Fibroblast of lung (primary cell): ENCODE measurements around the gene RELL2. TPM values are rescaled to one million over a fixed set of nuclear protein-coding genes. Genes with fewer than 3 reads are reported as not detected.

Source experiments
- DNase-seq, 2 donors: peaks; one replicate each; pipeline versions ENCODE4 v3.0.0 to v3.0.0-alpha.2; 2010; ENCODE audit warnings: low read depth in 2 of 2
- H2AFZ ChIP-seq: 2 replicates; pipeline ENCODE4 v1.5.1; 2012; ENCODE audit warnings: low read length, control low read depth, inconsistent platforms
- H3K27ac ChIP-seq: 2 replicates; pipeline ENCODE4 v1.5.1; 2011; ENCODE audit warnings: low read length, control low read depth; ENCODE audit not compliant: insufficient read depth
- H3K27me3 ChIP-seq: 2 replicates; pipeline ENCODE4 v1.5.1; 2011; ENCODE audit warnings: mild to moderate bottlenecking, low read length; ENCODE audit not compliant: control insufficient read depth, insufficient read depth
- H3K36me3 ChIP-seq: 2 replicates; pipeline ENCODE4 v1.5.1; 2011; ENCODE audit warnings: low read length; ENCODE audit not compliant: control insufficient read depth, insufficient read depth
- H3K4me1 ChIP-seq: 2 replicates; pipeline ENCODE4 v1.5.1; 2011; ENCODE audit warnings: low read length; ENCODE audit not compliant: control insufficient read depth, insufficient read depth; ENCODE audit errors: extremely low read depth
- H3K4me2 ChIP-seq: 2 replicates; pipeline ENCODE4 v1.5.1; 2011; ENCODE audit warnings: low read length, control low read depth; ENCODE audit not compliant: insufficient read depth; ENCODE audit errors: extremely low read depth
- H3K4me3 ChIP-seq, 4 experiments: fragments of 200-600 bp in 1 of 4; sonication (generic) in 1 of 4; replicated peaks in 1 of 4; 2 replicates each; pipeline ENCODE4 v1.5.1; 2011 to 2016; ENCODE audit warnings: low read length in 4 of 4, low read depth in 3 of 4, mild to moderate bottlenecking in 3 of 4, control low read depth in 2 of 4, inconsistent platforms in 1 of 4, mixed read lengths in 1 of 4; ENCODE audit not compliant: insufficient read depth in 1 of 4; ENCODE audit errors: control extremely low read depth in 1 of 4
- H3K79me2 ChIP-seq: 2 replicates; pipeline ENCODE4 v1.5.1; 2012; ENCODE audit warnings: mild to moderate bottlenecking, low read length, inconsistent platforms; ENCODE audit not compliant: control insufficient read depth, insufficient read depth
- H3K9ac ChIP-seq: 2 replicates; pipeline ENCODE4 v1.5.1; 2011; ENCODE audit warnings: mild to moderate bottlenecking, low read length, control low read depth; ENCODE audit not compliant: insufficient read depth
- H3K9me3 ChIP-seq: 2 replicates; pipeline ENCODE4 v1.5.1; 2012; ENCODE audit warnings: low read depth, low read length; ENCODE audit not compliant: control insufficient read depth, insufficient read depth
- H4K20me1 ChIP-seq: 2 replicates; pipeline ENCODE4 v1.5.1; 2011; ENCODE audit warnings: low read length; ENCODE audit not compliant: control insufficient read depth, insufficient read depth; ENCODE audit errors: extremely low read depth
- EZH2 ChIP-seq: IDR thresholded peaks from 2 replicates; pipeline ENCODE4 v1.5.1; 2012; ENCODE audit warnings: low read length, control low read depth, mild to moderate bottlenecking; ENCODE audit errors: missing control alignments
- polyA plus RNA-seq, 2 donors: library from polyadenylated mRNA; depleted of rRNA in 1 of 2; stranded (reverse) in 1 of 2; unstranded in 1 of 2; fragments of >200 nt; gene quantifications; 2 replicates each; pipeline ENCODE4 v1.2.1, GENCODE V29; 2011 to 2012; ENCODE audit warnings: missing spikeins in 1 of 2
- total RNA-seq: library from RNA; depleted of rRNA; stranded (reverse); fragments of >200 nt; gene quantifications from 2 replicates; pipeline ENCODE4 v1.2.1, GENCODE V29; 2014
- TF ChIP-seq, protein P1 (sequence below), 2 donors: IDR thresholded peaks in 1 of 2; conservative IDR thresholded peaks in 1 of 2; 1 replicate in 1 of 2; 2 replicates in 1 of 2; pipeline ENCODE4 v1.5.1; 2011 to 2012; ENCODE audit warnings: low read length in 2 of 2, control low read depth in 1 of 2, inconsistent platforms in 1 of 2, low read depth in 1 of 2, mild to moderate bottlenecking in 1 of 2

The RELL2 gene
- total and polyA plus RNA-seq, 2 donors (not counting 1 experiment from before 2014, with no cell fraction given) = 3.0 to 3.7 TPM

DNA sequence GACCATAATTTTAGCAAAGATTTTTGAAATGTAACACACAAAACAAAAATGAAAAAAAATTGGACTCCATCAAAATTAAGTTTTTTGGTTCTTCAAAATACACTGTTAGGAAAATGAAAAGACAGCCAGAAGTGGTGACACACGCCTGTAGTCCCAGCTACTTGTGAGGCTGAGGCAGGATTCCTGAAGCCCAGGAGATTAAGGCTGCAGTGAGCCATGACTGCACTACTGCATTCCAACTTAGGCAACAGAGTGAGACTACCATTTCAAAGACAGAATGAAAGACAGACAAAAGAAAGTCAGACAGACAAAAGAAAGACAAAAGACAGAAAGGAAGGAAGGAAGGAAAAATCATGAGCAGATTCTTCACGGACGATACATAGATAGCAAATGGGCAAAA is 25.5 kb upstream of the RELL2 start:
- no peak overlapping the region for H3K27ac ChIP-seq
- no peaks in the 10 kb centered on the region for H4K20me1 ChIP-seq
- peaks cover 63% of the 10 kb centered on the region for H3K79me2 ChIP-seq
- no peaks in the 10 kb centered on the region for H3K4me1 ChIP-seq
- TF ChIP-seq, protein P1, sequence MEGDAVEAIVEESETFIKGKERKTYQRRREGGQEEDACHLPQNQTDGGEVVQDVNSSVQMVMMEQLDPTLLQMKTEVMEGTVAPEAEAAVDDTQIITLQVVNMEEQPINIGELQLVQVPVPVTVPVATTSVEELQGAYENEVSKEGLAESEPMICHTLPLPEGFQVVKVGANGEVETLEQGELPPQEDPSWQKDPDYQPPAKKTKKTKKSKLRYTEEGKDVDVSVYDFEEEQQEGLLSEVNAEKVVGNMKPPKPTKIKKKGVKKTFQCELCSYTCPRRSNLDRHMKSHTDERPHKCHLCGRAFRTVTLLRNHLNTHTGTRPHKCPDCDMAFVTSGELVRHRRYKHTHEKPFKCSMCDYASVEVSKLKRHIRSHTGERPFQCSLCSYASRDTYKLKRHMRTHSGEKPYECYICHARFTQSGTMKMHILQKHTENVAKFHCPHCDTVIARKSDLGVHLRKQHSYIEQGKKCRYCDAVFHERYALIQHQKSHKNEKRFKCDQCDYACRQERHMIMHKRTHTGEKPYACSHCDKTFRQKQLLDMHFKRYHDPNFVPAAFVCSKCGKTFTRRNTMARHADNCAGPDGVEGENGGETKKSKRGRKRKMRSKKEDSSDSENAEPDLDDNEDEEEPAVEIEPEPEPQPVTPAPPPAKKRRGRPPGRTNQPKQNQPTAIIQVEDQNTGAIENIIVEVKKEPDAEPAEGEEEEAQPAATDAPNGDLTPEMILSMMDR (conservative IDR thresholded peaks at IDR 0.05 in 1 of 2, IDR thresholded peaks at IDR 0.05 in 1 of 2; ENCODE audit: low read depth in 1 of 2, low read length in 2 of 2) = no peak
- TF ChIP-seq EZH2 = no peak
- H2AFZ ChIP-seq = no peak overlapping the region
- no peaks in the 10 kb centered on the region for H3K9me3 ChIP-seq
- no peak for DNase-seq
- H3K4me2 ChIP-seq = no peak overlapping the region
- no peaks in the 10 kb centered on the region for H3K27me3 ChIP-seq
- no peak overlapping the region for H3K4me3 ChIP-seq
- H3K9ac ChIP-seq = no peak overlapping the region
- H3K36me3 ChIP-seq = no peaks in the 10 kb centered on the region

DNA sequence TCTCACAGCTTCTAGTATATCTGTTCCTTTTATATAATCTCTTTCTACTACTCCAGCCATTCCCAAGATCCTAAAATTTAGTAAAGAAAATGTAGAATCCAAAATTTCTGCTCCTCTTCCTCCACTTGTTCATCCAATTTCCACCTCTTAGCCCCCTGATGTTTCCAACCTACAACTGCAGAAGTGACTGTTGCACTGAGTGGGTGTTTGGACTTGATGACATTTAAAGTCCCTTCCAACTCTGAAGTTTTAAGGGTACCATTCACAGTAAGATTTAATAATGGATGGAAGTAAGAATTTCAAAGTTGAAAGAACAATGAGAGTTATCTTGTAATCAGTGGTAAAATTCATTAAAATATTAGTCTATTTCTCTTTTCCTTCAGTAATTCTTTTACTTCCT is 23.5 kb upstream of the RELL2 start:
- no peaks in the 10 kb centered on the region for H4K20me1 ChIP-seq
- no peaks in the 10 kb centered on the region for H3K9me3 ChIP-seq

DNA sequence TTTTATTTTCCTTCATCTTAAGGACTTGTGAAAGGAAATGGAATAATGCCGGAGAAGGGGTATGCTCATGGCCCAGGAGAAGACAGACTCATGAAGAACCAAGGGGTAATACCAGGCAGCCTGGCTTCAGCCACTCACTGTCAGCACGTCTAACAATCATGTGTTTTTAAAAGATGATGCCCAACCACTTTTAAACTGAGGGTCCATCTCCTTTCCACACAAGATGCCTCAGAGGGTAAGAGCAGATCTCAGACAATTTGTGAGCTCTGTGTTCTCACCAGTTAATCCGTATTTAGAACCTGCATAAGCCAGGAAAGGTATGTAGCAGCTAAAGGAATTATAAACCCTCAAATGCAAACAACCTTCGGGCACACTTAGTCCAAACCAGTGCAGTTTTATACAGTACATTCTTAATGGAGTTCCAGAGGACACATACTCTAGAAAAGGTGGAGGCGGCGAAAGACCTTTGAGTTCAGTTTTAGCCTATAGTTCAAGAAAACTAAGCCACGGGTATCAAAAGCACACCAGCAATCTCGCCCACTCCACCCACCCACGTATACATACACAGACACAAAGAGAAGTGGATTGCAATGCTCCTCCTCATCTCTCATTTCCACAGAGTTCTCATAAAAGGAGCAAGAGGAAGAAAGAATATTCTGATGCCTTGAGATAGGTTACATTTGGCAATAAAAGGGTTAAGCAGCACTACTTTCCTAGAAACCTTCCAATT is 20.6 kb upstream of the RELL2 start:
- Histone ChIP-seq H3K9ac (no peak overlapping the region), H3K36me3 (peaks cover 3% of the 10 kb centered on the region), H3K9me3 (no peaks in the 10 kb centered on the region), H3K4me2 (peak overlapping the region; percentile 32), H3K4me1 (no peaks in the 10 kb centered on the region), H3K4me3 (no peak overlapping the region), H3K27ac (no peak overlapping the region), H4K20me1 (no peaks in the 10 kb centered on the region), H2AFZ (no peak overlapping the region), H3K27me3 (no peaks in the 10 kb centered on the region), H3K79me2 (peaks cover 62% of the 10 kb centered on the region)
- TF ChIP-seq, protein P1 (conservative IDR thresholded peaks at IDR 0.05 in 1 of 2, IDR thresholded peaks at IDR 0.05 in 1 of 2; ENCODE audit: low read depth in 1 of 2, low read length in 2 of 2) = no peak
- TF ChIP-seq EZH2 = no peak
- no peak for DNase-seq

More for the DNA sequence above, 23.5 kb upstream of the RELL2 start:
- Histone ChIP-seq H3K4me1 (no peaks in the 10 kb centered on the region), H2AFZ (no peak overlapping the region), H3K27ac (no peak overlapping the region), H3K36me3 (no peaks in the 10 kb centered on the region), H3K27me3 (no peaks in the 10 kb centered on the region), H3K4me2 (no peak overlapping the region), H3K9ac (no peak overlapping the region), H3K79me2 (peaks cover 76% of the 10 kb centered on the region), H3K4me3 (no peak overlapping the region)
- TF ChIP-seq, protein P1 (conservative IDR thresholded peaks at IDR 0.05 in 1 of 2, IDR thresholded peaks at IDR 0.05 in 1 of 2; ENCODE audit: low read depth in 1 of 2, low read length in 2 of 2) = no peak
- no peak for TF ChIP-seq EZH2
- no peak for DNase-seq
